ENCODE data around the gene DYNLT1.
"Not testable (repeated sequence)": the region's sequence is repeated elsewhere in the genome, so short reads cannot be mapped to it uniquely, and the experiment has no call there.

The DYNLT1 gene

GRCh38 chr6:158642097-158642601 lies 2.4 kb downstream of the DYNLT1 start:
- DNase-seq (ENCODE audit: low spot score), result no peak

GRCh38 chr6:158640519-158640918 lies 4.0 kb downstream of the DYNLT1 start:
- no peak for DNase-seq (ENCODE audit: low spot score)

GRCh38 chr6:158639056-158639455 lies 5.5 kb downstream of the DYNLT1 start:
- no peak for DNase-seq (ENCODE audit: low spot score)

GRCh38 chr6:158638324-158638854 lies 6.2 kb downstream of the DYNLT1 start:
- no peak for DNase-seq (ENCODE audit: low spot score)

GRCh38 chr6:158636778-158637177 lies 7.8 kb downstream of the DYNLT1 start:
- no peak for DNase-seq (ENCODE audit: low spot score)

GRCh38 chr6:158635427-158636073 lies 9.0 kb downstream of the DYNLT1 start:
- DNase-seq (ENCODE audit: low spot score), result no peak

- DNase-seq (ENCODE audit: low spot score), result no peak
These were observed 9.7 kb downstream of the DYNLT1 start for GRCh38 chr6:158634695-158635426.

- DNase-seq (ENCODE audit: low spot score), result no peak
These were observed 11.4 kb downstream of the DYNLT1 start for GRCh38 chr6:158633127-158633526.

GRCh38 chr6:158632538-158633119 lies 11.9 kb downstream of the DYNLT1 start:
- DNase-seq (ENCODE audit: low spot score), result not testable (repeated sequence)

GRCh38 chr6:158631678-158632537 lies 12.6 kb downstream of the DYNLT1 start:
- no peak for DNase-seq (ENCODE audit: low spot score)

- no peak for DNase-seq (ENCODE audit: low spot score)
These were observed 13.5 kb downstream of the DYNLT1 start for GRCh38 chr6:158630938-158631616.

GRCh38 chr6:158629367-158630221 lies 14.9 kb downstream of the DYNLT1 start:
- DNase-seq (ENCODE audit: low spot score), result no peak

GRCh38 chr6:158628542-158628941 lies 16.0 kb downstream of the DYNLT1 start:
- no peak for DNase-seq (ENCODE audit: low spot score)

- no peak for DNase-seq (ENCODE audit: low spot score)
These were observed 16.7 kb downstream of the DYNLT1 start for GRCh38 chr6:158627940-158628211.

GRCh38 chr6:158627168-158627939 lies 17.2 kb downstream of the DYNLT1 start:
- DNase-seq (ENCODE audit: low spot score), result no peak

- no peak for DNase-seq (ENCODE audit: low spot score)
These were observed 18.0 kb downstream of the DYNLT1 start for GRCh38 chr6:158626360-158627167.

- no peak for DNase-seq (ENCODE audit: low spot score)
These were observed 18.6 kb downstream of the DYNLT1 start for GRCh38 chr6:158625881-158626305.

Measured in putamen (tissue), 1 donor.